GM12878 (cell line): Measurements from ENCODE around the gene CSDE1. TPM values are rescaled to one million over a fixed set of nuclear protein-coding genes. Genes with fewer than 3 reads are reported as not detected.

Source experiments
- ATF3 ChIP-seq: IDR thresholded peaks from 2 replicates; pipeline ENCODE4 v1.6.1; 2011; ENCODE audit warnings: low read depth, mild to moderate bottlenecking, low read length, moderate library complexity, borderline replicate concordance; ENCODE audit errors: extremely low read depth
- BRCA1 ChIP-seq: IDR thresholded peaks from 2 replicates; pipeline ENCODE4 v1.6.1; 2011; ENCODE audit warnings: low read depth, low read length, improper control_type of control experiment
- ETV6 ChIP-seq, 2 experiments: fragments of 450-650 bp in 1 of 2; IDR thresholded peaks in 1 of 2; conservative IDR thresholded peaks in 1 of 2; 2 replicates each; pipeline ENCODE4 v1.6.1; 2014; ENCODE audit warnings: antibody characterized with exemption in 1 of 2, borderline replicate concordance in 1 of 2, low read depth in 1 of 2, mild to moderate bottlenecking in 1 of 2, moderate library complexity in 1 of 2
- IRF4 ChIP-seq: IDR thresholded peaks from 2 replicates; pipeline ENCODE4 v1.6.1; 2011; ENCODE audit warnings: low read depth, low read length
- KDM1A ChIP-seq: fragments of 200-600 bp; sonication (generic); IDR thresholded peaks from 2 replicates; pipeline ENCODE4 v1.6.1; 2016; ENCODE audit warnings: borderline replicate concordance
- MAX ChIP-seq: IDR thresholded peaks from 2 replicates; pipeline ENCODE4 v1.6.1; 2012; ENCODE audit warnings: low read depth, low read length, improper control_type of control experiment
- MTA2 ChIP-seq: fragments of 450-650 bp; IDR thresholded peaks from 2 replicates; pipeline ENCODE4 v1.6.1; 2016; ENCODE audit warnings: low read depth, mild to moderate bottlenecking, moderate library complexity
- MYB ChIP-seq: fragments of 150-350 bp; IDR thresholded peaks from 2 replicates; pipeline ENCODE4 v1.6.1; 2014; ENCODE audit warnings: mild to moderate bottlenecking, low read depth, low read length, borderline replicate concordance
- NFIC ChIP-seq: IDR thresholded peaks from 2 replicates; pipeline ENCODE4 v1.6.1; 2012; ENCODE audit warnings: low read depth, mild to moderate bottlenecking, inconsistent platforms, low read length, moderate library complexity
- NKRF ChIP-seq: fragments of 450-650 bp; conservative IDR thresholded peaks from 2 replicates; pipeline ENCODE4 v1.6.1; 2017; ENCODE audit warnings: mild to moderate bottlenecking, moderate library complexity
- RAD21 ChIP-seq: IDR thresholded peaks from 2 replicates; pipeline ENCODE4 v1.6.1; 2011; ENCODE audit warnings: mild to moderate bottlenecking, low read depth, low read length, moderate library complexity; ENCODE audit not compliant: insufficient read depth
- SKIL ChIP-seq: fragments of 450-650 bp; IDR thresholded peaks from 2 replicates; pipeline ENCODE4 v1.6.1; 2017; ENCODE audit warnings: mild to moderate bottlenecking, low read depth, inconsistent platforms; ENCODE audit not compliant: poor library complexity, severe bottlenecking
- SMAD1 ChIP-seq: fragments of 450-650 bp; IDR thresholded peaks from 2 replicates; pipeline ENCODE4 v1.6.1; 2018; ENCODE audit warnings: mild to moderate bottlenecking, low read depth; ENCODE audit not compliant: partially characterized antibody
- SREBF1 ChIP-seq: IDR thresholded peaks from 2 replicates; pipeline ENCODE4 v1.6.1; 2012; ENCODE audit warnings: mild to moderate bottlenecking, low read length
- SRF ChIP-seq, 2 experiments: IDR thresholded peaks; 2 replicates each; pipeline ENCODE4 v1.6.1; 2011; ENCODE audit warnings: low read depth in 2 of 2, low read length in 2 of 2, mild to moderate bottlenecking in 1 of 2, moderate library complexity in 1 of 2
- STAT3 ChIP-seq: IDR thresholded peaks from 2 replicates; pipeline ENCODE4 v1.6.1; 2011; ENCODE audit warnings: low read depth, low read length, improper control_type of control experiment
- TCF3 ChIP-seq: IDR thresholded peaks from 2 replicates; pipeline ENCODE4 v1.6.1; 2012; ENCODE audit warnings: low read depth, mild to moderate bottlenecking, low read length, borderline replicate concordance; ENCODE audit not compliant: insufficient read depth
- YBX1 ChIP-seq: fragments of 450-650 bp; IDR thresholded peaks from 2 replicates; pipeline ENCODE4 v1.6.1; 2016; ENCODE audit warnings: antibody characterized with exemption
- YY1 ChIP-seq: IDR thresholded peaks from 2 replicates; pipeline ENCODE4 v1.6.1; 2011; ENCODE audit warnings: low read depth, mild to moderate bottlenecking, low read length
- ZBTB11 ChIP-seq: fragments of 450-650 bp; formaldehyde crosslinking; IDR thresholded peaks from 2 replicates; pipeline ENCODE4 v1.5.0; 2022; ENCODE audit warnings: mild to moderate bottlenecking, missing genetic modification characterization
- ZNF24 ChIP-seq: fragments of 450-650 bp; IDR thresholded peaks from 2 replicates; pipeline ENCODE4 v1.6.1; 2017; ENCODE audit warnings: antibody characterized with exemption, mild to moderate bottlenecking
- polyA plus RNA-seq, 11 experiments: library from polyadenylated mRNA; depleted of rRNA in 4 of 11; unstranded in 6 of 11; stranded (reverse) in 5 of 11; fragments of >200 nt; fragmentation: Nextera tagmentation in 4 of 11; fragmentation: Illumina TruSeq in 1 of 11; extraction: Ambion mirVana in 4 of 11; extraction: Trizol in 1 of 11; gene quantifications; 1 replicate in 1 of 11; 2 replicates in 10 of 11; pipeline versions ENCODE4 v1.2.1 to v1.2.3, GENCODE V29; 2011 to 2016; ENCODE audit warnings: inconsistent platforms in 2 of 11, missing spikeins in 2 of 11, low read depth in 1 of 11
- total RNA-seq, 4 experiments: library from RNA; depleted of rRNA in 3 of 4; stranded (reverse); fragments of >200 nt in 3 of 4; fragmentation: Illumina TruSeq in 1 of 4; extraction: Trizol in 1 of 4; gene quantifications; 2 replicates each; pipeline versions ENCODE4 v1.2.1 to v1.2.3, GENCODE V29; 2013 to 2021

The CSDE1 gene
- total and polyA plus RNA-seq, 10 of the 15 experiments (the other 5 are each of a cell fraction or from before 2014, with no cell fraction given): 130 to 390 (median 246) TPM

- TF ChIP-seq KDM1A (no peak), SREBF1 (peak; percentile 83; the same call in 1 of the 2 replicates), BRCA1 (peak; percentile 87), YBX1 (no peak), NFIC (0 out of 2 replicates have a peak, but pooled peaks have one; percentile 24), SMAD1 (no peak), NKRF (0 out of 2 replicates have a peak, but pooled peaks have one; percentile 1), ETV6 (conservative IDR thresholded peaks at IDR 0.05 in 1 of 2, IDR thresholded peaks at IDR 0.05 in 1 of 2; ENCODE audit: borderline replicate concordance in 1 of 2, low read depth in 1 of 2) (0 out of 4 replicates have a peak, but pooled peaks of 1 of the 2 experiments have one; percentile 22), MYB (no peak), SRF (IDR thresholded peaks at IDR 0.05; ENCODE audit: low read depth in 2 of 2, low read length in 2 of 2) (0 out of 4 replicates have a peak, but pooled peaks of 1 of the 2 experiments have one; percentile 16), ATF3 (no peak), ZNF24 (no peak), SKIL (no peak), IRF4 (no peak; the same call in 1 of the 2 replicates), TCF3 (0 out of 2 replicates have a peak, but pooled peaks have one; percentile 1), MAX (no peak), RAD21 (peak; percentile 42), YY1 (peak; percentile 97), STAT3 (no peak), ZBTB11 (CRISPR knock-in tag) (no peak), MTA2 (0 out of 2 replicates have a peak, but pooled peaks have one; percentile 39)
Measured at GRCh38 chr1:114757455-114758255, at the start of gene CSDE1 (continued).
